Suppressor macrophage treated with lipopolysaccharide for 1 hour (primary cell): ENCODE measurements around the gene ARHGAP19.
A peak's percentile ranks its signal among the peaks of the same experiment; 100 is the strongest.

Experiments
- DNase-seq, 3 donors: peaks; one replicate each; pipeline ENCODE4 v3.0.0-alpha.2; 2020 to 2022

Gene ARHGAP19

DNA sequence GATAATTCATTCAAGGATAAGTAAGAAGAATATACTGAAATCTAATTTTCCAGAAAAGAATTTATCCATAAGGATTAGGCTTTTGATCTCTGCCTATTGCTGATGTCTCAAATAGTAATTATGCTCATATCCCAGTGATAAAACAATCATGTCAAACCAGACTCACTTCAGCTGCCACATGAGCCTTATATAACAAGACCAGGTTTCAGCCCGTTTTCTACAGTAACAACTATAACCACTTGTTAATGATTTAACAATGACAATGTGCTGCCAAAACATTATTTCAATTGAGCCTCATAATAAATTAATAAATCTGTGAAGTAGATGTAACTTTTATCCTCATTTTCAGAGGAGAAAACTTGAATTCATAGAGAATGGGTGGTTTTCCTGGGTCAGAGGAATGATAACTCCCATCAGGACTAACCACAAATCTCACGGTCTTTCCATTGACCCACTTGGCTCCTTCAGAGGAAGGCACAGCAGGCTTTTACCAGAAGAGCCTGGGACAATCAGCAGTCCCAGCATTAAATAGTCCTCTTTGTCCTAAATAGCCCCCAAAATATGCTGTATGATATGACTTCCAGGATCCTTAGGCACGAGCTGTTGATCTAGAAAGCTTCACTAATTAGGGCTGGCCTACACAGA lies 64.2 kb downstream of the ARHGAP19 start:
- no peak for DNase-seq

- no peak for DNase-seq
Measured at GRCh38 chr10:97226398-97226797, 66.0 kb downstream of the ARHGAP19 start.

- peak; percentile 46 to 64 (median 46) for DNase-seq
Measured at GRCh38 chr10:97224483-97225435, 67.7 kb downstream of the ARHGAP19 start.

GRCh38 chr10:97222326-97222961 lies 70.0 kb downstream of the ARHGAP19 start:
- no peak for DNase-seq

GRCh38 chr10:97220355-97220754 lies 72.1 kb downstream of the ARHGAP19 start:
- peak; percentile 47 to 62 (median 51) for DNase-seq

DNA sequence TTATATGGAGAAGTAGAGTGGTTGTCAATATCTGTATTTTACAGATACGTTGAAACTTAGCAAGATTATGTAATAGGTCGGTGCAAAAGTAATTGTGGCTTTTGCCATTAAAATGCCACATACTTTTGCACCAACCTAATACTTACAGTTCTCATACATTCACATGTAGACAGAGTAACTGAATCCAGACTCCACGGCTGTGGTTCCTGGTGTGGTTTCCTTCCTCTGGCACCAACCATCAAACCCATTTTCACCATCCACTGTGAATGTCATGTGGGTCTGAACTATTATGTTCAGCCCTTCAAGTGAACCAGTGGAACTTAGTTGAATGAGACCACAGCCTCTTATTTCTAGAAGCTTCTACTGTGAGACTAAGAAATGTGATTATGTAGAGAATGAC lies 75.1 kb downstream of the ARHGAP19 start:
- no peak for DNase-seq

DNA sequence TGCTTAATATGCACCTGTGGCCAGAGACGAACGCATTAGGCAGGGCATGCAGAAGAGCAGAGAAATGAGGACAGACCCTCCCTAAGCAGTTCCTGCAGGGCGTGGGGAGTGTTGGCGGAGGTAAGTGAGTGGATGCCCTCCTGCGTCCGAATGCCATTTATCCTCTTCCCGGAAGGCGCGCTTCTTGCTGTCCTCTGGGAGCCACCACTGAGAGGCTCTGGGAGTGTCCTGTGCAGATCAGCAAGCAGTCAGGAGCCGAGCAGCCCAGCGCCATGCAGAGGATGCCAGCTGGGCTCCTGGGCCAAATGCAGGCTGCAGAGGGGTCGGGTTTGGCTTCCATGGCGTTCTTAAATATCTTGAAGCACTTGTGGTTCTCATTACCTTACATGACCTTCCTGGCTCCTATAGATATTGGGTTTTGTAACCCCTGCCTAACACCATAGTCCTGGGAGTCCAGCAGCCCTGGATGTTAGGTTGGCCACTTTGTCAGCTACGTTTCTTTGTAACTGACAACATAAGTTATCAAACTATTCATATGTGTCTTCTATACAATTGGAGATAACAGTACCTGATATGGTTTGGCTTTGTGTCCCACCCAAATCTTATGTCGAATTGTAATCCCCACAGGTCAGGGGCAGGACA lies 76.7 kb downstream of the ARHGAP19 start:
- DNase-seq: no peak

DNA sequence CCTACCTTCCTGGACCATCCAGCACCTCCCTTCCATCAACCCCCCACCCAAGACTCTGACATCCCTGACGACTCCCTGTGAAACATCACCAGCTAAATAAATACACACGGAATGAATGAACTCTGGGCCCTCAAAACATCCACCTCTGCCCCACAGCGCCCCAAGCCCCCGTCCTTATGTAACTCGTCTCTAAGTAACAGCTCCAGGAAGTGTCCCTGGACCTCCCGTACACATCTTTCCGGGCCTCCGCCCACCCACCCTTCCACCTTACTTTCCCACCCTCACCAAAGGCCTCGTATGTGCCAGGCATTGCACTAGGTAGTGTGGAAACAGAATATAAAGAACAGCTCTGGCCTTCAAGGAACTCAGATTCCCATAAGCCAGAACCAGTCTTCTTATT lies 79.0 kb downstream of the ARHGAP19 start:
- DNase-seq: no peak

DNA sequence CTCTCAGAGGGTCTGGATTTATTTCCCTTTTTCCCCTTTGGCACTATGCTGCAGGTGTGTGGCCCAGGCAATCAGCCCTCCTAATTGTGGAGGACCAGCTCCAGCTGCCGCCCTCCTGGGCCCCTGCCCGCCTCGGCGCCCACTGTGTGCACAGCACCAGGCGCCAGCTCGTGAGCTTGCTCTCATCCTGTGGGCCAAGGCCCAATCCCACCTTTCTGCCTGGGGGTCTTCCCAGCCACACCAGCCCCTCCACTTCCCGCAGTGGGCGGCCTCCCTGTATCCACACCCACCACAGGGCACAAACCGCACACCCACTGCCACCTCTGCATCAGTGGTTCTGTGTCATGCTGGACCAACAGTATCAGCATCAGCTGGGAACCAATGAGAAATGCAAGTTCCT lies 81.2 kb downstream of the ARHGAP19 start:
- DNase-seq: no peak

DNA sequence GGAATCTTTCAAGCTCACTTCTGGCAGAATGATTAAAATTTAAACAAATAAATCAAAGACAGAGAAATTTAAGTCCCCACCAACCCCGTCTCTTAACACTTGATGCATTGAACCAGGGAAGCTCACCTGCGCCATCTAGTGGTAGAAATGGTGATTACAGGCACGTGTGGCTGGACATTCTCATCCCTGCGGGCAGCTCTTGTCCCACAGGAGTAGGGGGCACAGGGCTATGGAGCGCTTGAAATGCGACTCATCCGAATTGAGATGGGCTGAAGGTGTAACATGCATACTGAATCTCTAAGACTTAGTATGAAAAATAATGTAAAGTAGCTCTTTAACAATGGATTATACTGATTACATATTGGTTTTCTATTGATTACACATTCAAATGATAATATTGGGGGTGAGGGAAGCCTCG lies 81.9 kb downstream of the ARHGAP19 start:
- DNase-seq: peak; percentile 79 to 83 (median 83)

DNA sequence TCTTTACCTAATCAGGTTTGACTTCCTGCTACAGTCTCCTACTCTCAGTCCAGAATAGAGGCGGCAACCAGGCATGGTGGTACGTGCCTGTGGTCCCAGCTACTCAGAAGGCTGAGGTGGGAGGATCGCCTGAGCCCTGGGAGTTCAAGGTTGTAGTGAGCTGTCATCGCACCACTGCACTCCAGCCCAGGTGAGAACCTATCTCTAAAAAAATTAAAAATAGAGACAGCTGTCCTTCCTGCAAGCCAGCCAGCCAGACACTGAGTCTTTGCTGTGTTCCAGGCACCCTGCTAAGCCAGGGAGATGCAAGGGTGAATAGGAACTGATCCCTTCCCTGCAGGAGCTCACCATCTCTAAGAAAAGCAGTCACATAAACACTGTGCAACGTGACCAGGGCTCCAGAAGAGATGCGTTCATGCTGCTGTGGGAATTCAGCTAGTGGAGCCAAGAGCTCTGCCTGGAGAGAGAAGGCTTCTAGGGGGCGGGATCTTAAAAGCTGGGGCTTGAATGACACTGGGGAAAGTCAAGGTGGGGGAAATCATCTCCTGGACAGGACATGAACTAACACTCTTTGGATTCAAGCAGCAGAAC lies 84.6 kb downstream of the ARHGAP19 start:
- DNase-seq: no peak

DNA sequence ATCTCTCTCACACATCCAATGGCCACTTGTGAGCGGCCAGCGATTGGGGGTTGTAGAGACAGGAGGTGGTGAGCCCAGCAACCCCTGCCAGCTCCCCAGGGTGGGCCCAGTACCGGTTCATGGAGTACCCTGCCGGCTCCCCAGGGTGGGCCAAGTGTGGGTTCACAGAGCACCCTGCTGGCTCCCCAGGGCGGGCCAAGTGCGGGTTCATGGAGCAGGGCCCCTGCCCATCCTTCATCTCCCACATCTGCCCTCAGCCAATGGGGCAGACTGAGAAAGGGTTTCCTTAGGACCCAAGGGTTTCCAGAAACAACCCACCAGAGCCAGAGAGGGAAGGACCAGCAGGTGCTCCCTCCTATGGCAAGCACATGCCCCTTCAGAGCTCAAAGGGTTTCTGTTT lies 85.3 kb downstream of the ARHGAP19 start:
- DNase-seq: no peak

DNA sequence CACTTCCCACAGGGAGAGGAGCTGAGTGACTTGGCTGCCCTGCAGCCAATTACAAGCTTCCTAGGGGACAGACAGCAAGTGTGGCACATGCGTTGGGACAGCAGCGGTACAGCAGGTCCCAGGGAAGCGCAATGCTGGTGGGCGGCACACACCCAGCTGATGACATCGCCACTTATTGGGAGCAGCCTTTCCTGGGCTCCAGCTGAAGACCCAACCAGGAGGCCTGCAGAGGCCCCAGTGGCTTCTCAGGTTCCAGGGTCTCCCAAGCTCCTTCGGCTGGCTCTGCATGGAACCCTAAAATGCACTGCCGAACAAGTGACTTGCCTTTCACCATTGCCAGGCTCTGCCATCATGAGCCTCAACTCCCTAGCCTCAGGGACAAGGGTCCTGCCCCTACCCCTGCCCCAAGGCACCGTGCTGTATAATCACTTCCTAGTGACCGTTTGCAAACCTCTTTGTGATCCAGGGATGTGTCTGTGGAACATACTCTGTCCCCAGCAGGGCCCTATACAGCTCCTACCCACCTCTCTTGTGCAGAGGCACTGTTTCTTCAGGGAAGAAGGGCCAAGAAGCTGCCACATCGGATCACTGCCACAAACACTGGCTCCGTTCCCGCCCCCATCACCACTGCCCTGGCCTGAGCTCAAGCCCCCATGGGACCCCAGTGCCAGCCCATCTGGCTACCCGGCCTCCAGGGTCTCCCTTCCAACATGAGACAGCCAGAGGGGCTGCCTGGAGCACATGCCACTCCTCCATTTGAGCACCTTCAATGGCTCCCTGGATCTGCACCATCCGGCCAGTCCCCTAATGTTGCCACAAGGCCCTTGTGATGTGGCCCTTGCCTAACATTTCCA lies 87.4 kb downstream of the ARHGAP19 start:
- DNase-seq: no peak

DNA sequence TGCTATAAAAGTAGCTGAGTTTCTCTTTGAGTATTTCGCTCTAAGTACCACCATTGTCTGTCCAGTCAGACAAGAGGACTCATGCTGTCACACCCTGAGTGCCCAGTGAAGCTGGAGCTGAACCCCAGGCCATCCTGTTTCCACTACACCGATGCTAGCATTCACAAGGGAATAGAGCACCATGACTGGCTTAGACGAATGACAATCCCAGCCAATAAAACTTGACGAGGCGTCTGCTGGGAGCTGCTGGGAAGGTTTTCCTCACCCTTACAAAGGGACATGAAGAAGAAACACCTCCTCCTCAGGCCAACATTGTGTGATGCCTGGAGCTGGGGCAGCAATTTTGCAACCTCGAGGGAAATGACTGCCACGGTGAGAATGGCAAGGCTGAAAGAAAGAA lies 89.2 kb downstream of the ARHGAP19 start:
- no peak for DNase-seq

GRCh38 chr10:97200616-97201015 lies 91.8 kb downstream of the ARHGAP19 start:
- DNase-seq: no peak

DNA sequence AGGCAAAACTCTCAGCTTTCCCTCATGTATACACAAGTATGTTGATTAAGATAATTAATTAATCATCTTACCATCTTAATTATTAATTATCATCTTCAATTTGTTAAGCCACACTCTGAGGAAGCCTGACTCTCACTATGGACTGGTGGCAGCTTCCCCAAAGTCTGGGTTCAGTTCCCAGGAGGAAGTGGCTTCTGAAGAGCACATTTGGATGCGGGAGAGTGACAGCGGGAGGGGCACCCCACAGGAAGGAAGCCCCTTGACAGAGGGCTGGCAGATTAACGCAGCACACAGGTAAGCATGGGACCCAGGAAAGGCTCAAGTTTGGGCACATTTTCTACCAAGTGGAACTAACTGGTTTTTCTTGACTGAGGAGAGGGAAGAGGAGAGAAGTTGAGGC lies 93.3 kb downstream of the ARHGAP19 start:
- DNase-seq: peak; percentile 34 to 38 (median 35)

DNA sequence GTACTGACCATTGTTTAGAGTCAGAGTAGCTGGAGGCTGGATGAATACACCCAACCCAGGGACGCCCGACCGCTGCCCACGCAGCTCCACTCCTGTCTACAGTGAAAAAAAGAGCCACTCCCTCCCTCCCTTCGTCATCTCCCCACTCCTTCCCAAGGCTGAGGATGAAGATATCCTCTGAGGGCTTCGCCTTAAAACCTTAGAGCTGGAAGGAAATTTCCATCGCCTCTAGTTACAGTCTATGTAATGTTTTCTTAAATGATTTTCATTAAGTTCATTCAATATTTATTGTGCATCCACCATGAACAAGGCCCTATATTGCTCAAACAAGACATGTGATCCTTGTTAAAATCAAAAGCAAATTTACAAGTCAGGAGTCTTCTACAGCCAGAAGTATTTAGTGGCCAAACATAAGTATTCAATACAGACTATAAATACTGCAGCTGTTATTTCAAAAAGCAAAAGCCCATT lies 95.4 kb downstream of the ARHGAP19 start:
- no peak for DNase-seq

DNA sequence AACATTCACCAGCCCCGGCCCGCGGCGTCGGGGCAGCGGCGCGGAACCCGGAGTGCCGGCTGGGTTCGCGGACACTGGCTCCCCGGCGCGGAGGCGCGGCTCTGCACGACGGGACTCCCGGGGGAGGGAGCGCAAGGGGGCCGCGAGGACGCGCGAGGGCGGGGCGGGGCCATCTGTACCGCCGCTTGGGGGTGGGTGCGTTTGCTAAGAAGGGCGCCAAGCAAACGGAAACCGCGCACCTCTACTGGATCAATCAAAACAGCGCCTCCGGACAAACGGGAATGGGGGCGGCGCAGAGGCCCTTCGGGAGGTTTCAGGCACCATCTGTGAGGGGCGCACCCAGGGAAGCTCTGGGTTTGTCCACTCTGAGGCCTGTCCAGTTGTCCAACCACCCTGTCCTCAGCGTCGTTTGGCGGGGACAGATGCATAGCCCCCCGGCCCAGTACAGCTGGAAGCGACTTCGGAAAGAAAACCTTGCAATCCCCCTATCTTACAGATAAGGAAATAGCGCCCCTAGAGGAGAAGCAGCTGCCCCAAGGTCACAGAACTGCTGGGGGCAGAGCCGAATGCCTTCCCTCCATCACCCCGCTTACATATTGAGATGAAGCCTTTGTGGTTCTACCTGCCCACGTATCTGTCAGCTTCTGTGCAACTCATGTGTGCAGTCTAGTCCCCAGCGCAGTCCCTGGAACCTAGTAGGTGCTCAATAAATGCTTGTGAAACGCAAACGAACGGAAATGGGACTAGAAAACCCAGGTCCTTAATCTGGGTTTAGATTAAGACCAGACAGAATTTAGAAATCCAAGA lies 96.0 kb downstream of the ARHGAP19 start:
- DNase-seq: peak; percentile 84 to 88 (median 87)

GRCh38 chr10:97195706-97196222 lies 96.7 kb downstream of the ARHGAP19 start:
- DNase-seq: no peak

- DNase-seq: no peak
Measured at GRCh38 chr10:97192952-97193435, 99.4 kb downstream of the ARHGAP19 start.
